ENCODE data around the gene ZZZ3.
"Not testable (repeated sequence)": the region's sequence is repeated elsewhere in the genome, so short reads cannot be mapped to it uniquely, and the experiment has no call there.

The ZZZ3 gene

DNA sequence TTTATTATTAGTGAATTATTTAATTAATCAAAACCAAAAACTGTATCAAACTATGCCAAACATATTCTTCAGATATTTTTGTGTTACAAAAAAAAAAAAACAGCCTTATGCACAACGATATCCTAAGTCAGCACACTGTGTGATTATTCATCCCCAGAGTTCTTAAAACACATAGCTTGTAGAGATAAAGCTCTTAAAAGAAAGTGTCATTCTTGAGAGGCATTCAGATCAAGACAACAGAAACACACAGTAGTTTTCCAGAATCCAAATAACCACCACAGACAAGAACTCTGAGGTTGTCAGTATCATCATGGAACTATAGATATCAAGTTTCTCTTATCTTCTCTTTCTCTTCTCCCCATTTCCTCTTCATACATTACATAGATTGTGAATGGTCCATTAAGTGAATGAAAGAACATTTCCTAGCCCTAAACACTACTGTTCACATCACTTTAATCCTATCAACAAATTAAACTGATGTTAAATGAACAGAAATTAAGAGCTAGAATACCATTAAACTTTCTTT is 13.5 kb downstream of the ZZZ3 start:
- DNase-seq = no peak

DNA sequence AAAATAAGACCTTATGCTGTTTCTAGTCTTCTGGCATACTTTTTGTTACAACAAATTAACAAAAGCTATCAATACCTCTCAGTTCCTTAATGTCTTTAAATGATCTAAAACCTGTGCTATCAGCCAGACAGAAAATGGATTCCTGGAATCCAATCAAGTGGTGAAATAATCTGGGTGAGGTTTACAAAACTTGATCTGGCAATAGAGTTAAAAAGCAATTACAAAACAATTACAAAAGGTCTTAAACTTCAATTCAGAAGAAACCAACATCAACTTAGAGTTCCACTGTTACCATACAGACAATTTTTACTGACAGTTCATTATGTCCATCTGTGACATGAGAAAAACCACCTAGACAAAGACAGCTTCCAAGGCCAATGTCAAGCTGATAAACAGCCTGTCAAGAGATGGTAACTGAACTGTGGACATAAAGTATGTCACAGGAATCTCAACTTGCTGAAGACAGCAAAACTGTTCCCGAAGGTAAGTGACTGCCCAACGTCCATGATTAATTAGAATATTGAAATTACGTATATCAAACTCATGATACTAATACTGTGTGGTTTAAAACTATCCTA is 17.4 kb downstream of the ZZZ3 start:
- no peak for DNase-seq

DNA sequence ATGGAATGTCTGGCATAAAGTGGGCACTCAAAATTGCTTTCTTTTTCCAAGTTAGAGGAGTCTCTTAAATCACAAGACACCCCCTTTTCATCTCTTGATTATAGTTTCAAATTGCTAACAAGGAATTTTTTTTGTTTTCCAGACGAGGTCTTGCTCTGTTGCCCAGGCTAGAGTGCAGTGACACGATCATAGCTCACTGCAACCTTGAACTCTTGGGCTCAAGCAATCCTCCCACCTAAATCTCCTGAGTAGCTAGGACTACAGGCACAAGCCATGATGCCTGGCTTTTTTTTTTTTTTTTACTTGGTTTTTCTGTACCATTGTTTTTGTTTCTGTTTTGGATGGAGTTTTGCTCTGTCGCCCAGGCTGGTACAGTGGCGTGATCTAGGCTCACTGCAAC is 20.8 kb downstream of the ZZZ3 start:
- DNase-seq = no peak

DNA sequence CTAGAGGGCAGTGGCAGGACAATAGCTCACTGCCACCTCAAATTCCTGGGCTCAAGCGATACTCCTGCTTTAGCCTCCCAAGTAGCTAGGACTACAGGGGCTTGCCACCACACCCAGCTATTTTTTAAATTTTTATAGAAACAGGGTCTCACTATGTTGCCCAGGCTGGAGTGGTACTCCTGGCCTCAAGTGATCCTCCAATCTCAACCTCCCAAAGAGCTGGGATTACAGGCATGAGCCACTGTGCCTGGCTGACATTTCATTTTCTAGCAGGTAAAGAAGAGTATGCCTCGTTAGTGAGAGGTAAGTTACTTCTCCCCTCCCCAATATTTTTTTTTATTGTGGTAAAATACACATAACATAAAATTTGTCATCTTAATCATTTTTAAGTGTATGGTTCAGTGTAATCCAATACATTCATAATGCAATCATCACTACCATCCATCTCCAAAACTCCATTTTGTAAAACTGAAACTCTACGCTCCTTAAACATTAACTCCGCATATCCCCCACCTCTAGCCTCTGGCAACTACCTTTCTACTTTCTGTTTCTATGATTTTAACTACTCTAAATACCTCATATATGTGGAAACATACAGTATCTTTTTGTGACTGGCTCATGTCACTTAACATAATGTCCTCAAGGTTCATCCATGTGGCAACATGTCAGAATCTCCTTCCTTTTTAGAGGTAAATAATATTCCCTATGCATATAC is 22.4 kb downstream of the ZZZ3 start:
- no peak for DNase-seq

DNA sequence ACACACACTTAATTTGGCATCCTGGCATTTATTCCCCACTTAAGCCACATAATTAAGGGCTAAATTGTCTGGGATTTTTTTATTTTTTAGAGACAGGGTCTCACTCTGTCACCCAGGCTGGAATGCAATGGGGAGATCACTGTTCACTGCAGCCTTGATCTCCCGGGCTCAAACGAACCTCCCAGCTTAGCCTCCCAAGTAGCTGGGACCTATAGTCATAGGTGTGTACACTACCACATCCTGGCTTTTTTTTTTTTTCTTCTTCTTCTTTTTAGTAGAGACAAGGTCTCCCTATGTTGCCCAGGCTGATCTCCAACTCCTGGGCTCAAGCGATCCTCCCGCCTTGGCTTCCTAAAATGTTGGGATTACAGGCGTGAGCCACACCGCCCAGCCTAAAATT is 24.2 kb downstream of the ZZZ3 start:
- no peak for DNase-seq

DNA sequence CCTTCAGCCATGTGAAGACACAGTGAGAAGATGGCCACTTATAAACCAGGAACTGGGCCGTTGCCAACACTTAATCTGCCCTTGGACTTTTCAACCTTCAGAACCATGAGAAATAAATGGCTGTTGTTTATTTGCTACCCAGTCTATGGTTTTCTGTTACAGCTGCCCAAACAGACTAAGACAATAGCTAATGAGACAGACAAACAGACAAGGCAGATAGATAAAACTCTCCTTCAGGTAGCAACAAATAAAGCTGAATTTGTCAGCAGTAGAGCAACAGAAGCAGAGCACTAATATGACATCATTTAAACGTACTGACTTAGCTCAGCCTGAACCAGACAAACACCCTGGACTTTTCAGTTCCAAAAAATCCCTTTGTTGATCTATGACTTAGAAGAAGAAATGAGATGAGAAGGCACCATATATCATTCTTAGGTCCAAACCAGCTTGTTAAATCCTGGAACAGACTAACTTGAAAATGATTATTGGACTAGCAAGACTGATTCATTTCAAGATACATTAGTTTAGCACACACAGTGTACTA is 27.0 kb downstream of the ZZZ3 start:
- DNase-seq = no peak

DNA sequence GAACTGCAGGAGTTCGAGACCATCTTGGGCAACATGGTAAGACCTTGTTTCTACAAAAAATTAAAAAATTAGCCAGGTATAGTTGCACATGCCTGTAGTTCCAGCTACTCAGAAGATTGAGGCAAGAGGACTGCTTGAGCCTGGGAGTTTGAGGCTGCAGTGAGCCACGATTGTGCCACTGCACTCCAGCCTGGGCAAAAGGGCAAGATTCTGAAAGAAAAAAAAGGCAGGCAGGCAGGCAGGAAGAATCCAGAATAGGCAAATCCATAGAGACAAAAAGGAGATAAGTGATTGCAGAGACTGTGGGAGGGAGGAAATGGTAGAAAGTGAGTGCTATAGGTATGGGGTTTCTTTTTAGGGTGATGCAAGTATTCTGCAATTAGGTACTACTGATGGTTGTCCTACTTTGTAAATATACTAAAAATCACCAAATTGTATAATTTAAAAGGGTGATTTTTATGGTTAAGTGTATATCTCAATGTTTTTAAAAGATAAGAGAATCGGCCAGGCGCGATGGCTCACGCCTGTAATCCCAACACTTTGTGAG is 29.4 kb downstream of the ZZZ3 start:
- DNase-seq = no peak

DNA sequence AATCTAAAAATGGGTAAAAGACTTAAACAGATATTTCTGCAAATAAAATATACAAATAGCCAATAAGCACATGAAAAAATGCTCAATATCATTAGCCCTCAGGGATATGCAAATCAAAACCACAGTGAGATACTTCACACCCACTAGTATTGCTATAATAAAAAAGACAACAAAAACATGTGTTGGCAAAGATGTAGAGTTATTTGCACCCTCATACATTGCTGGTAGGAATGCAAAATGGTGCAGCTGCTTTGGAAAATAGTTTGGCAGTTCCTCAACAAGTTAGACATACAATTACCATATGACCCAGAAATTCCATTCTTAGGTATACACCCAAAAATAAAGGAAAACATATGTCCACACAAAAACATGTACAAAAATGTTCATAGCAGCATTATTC is 30.2 kb downstream of the ZZZ3 start:
- no peak for DNase-seq

DNA sequence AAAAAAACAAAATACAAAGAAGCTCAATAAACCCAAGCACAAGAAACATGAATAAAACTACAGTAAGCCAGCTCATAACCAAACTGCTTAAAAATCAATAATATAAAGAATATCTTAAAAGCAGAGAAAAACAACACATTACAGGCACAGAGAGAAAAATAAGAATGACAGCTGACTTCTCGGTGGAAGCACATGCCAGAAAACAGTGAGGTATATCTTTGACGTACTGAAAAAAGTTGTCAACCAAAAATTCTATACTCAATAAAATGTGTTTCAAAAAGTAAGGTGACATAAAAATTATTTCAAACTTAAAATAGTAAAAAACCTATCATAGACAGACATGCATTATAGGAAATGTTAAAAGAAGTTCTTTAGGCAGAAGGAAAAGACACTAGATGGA is 33.3 kb downstream of the ZZZ3 start:
- no peak for DNase-seq

DNA sequence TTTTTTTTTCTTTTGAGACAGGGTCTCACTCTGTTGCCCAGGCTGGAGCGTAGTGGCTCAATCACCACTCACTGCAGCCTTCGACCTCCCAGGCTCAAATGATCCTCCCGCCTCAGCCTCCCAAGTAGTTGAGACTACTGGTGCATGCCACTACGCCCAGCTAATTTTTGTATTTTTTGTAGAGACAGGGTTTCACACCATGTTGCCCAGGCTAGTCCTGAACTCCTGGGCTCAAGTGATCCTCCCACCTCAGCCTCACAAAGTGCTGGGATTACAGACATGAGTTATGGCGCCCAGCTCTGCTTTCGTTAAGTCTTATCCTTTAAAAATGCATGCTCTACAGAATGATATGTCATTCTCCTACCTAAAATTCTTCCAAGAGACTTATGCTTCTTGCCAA is 36.2 kb downstream of the ZZZ3 start:
- DNase-seq = not testable (repeated sequence)

DNA sequence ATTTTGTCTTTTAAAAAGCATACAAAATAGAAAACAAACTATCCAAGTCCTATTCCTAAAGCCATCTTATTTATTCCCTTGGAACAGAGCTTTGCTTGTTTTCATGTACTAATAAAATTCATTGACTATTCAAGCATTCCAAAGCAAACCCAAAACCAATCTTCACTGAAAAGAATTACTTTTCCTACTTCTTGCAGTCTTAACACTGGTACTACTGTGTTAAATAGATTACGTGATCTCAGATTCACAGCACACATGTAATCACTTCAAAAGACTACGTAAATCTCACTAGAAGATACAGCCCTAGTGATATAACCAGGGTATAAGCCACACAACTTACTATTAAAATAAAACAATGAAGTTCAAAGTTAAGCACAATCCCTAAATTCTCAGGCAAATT is 39.0 kb downstream of the ZZZ3 start:
- DNase-seq = no peak

DNA sequence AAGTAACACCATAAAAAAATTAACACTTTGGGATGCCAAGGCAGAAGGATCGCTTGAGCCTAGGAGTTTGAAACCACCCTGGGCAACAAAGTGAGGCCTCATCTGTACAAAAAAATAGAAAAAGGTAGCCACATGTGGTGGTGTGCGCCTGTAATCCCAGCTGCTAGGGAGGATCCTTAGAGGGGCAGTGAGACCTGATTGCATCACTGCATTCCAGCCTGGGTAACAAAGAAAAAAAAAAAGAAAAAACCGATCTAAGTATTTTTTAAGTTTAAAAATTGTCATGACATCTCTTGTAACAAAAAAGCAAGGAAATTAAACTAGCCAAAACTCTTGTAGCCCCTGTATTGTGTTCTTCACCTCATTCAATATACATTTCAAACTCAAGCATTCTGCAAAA is 39.5 kb downstream of the ZZZ3 start:
- DNase-seq = no peak

DNA sequence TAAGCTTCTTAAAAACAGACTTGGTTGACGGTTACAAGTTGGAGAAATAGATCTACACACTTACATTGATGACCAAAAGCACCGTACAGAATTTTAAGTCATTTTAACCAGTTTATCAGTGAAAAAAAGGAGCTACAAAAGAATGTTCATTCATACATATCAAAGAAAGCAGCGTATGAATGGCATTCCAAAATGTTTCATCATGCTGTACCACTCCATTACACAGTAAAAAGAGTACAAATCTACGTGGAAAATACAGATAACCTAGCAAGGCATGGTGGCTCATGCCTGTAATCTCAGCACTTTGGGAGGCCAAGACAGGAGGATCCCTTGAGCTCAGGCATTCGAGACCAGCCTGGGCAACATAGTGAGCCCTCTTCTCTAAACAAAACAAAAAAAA is 40.3 kb downstream of the ZZZ3 start:
- no peak for DNase-seq

DNA sequence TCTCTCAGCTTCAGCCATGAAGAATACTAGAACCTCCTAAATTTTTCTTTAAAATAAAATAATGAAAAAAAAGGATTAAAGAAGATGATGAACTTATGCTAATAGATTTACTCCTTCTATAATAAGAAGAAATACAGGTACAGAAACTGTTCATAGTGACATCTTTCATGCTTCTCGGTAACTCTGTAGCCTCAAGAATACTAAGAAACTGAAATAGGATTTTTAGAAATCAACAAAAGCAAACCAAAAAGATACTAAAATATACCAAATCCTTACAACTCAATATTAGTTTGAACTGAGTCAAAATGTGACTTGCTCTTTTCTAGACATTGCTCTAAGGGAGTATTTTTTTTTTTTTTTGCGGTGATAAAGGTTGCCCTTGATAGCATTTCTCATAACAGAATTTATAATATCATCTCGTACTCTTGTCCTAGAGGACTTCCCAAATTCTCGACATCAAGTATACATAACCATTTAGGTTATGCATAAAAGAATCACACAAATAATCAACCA is 42.8 kb downstream of the ZZZ3 start:
- DNase-seq = no peak

DNA sequence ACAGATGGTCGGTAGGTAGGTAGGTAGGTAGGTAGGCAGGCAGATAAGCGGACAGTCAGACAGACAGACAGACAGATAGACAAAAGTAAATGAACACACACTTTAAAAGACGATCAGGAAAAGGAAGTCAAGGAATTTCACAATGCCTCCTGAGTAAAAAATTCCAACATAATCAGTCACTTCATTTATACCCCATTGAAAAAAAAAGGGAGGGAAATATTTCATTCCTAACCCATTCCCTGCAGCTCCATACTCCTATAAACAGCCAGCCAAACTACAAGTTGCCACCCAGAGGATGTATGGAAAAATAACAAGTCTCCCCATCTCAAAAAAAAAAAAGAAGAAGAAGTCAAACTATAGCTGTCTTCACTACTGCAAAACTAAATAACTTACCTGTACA is 43.4 kb downstream of the ZZZ3 start:
- no peak for DNase-seq

DNA sequence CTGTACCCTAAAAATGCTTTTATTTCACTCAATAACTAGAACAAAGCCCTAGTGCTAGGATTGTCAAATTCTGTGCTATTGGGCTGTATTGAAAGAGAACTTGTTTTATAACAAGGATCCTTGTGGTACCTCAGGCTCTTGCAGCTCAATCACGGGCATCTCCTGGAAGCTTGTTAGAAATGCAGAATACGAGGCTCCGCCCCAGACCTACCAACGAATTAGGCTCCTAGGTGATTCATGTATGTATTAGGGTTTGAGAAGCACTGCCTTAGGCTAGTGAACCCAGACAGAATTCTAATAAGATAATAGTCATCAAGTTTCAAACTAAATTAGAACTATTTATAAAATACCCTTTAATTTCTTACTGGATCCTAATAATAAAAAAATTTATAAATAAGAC is 45.6 kb downstream of the ZZZ3 start:
- DNase-seq = no peak
